GM23338 (cell line): Measurements from ENCODE around the gene ROGDI. TPM values are rescaled to one million over a fixed set of nuclear protein-coding genes. Genes with fewer than 3 reads are reported as not detected.

Experiments
- ATAC-seq: fragments of 200-7000 bp; cut with Tn5 transposase; 3 replicates; pipeline ENCODE4 v1.9.1; 2020
- DNase-seq: peaks from one replicate; pipeline ENCODE4 v3.0.0-alpha.2; 2015; ENCODE audit warnings: low spot score
- H2AFZ ChIP-seq: fragments of 200-600 bp; sonication (generic); 2 replicates; pipeline ENCODE4 v1.8.0; 2016; ENCODE audit warnings: antibody characterized with exemption, mild to moderate bottlenecking, moderate library complexity
- H3F3A ChIP-seq: fragments of 200-600 bp; sonication (generic); replicated peaks from 2 replicates; pipeline ENCODE4 v1.8.0; 2017; ENCODE audit warnings: antibody characterized with exemption, mixed run types, low read depth
- H3K27ac ChIP-seq: fragments of 200-600 bp; sonication (generic); 2 replicates; pipeline ENCODE4 v1.6.1; 2016; ENCODE audit warnings: low read depth
- H3K27me3 ChIP-seq: fragments of 200-600 bp; sonication (generic); 2 replicates; pipeline ENCODE4 v1.8.0; 2016; ENCODE audit warnings: mild to moderate bottlenecking, mixed run types, moderate library complexity; ENCODE audit not compliant: insufficient read depth
- H3K36me3 ChIP-seq: fragments of 200-600 bp; sonication (generic); 2 replicates; pipeline ENCODE4 v1.8.0; 2016; ENCODE audit warnings: mild to moderate bottlenecking; ENCODE audit not compliant: insufficient read depth
- H3K4me1 ChIP-seq: fragments of 200-600 bp; sonication (generic); 2 replicates; pipeline ENCODE4 v1.8.0; 2016; ENCODE audit warnings: mild to moderate bottlenecking, moderate library complexity; ENCODE audit not compliant: insufficient read depth
- H3K4me2 ChIP-seq: fragments of 200-600 bp; sonication (generic); 2 replicates; pipeline ENCODE4 v1.7.1; 2017; ENCODE audit warnings: mixed run types
- H3K4me3 ChIP-seq: fragments of 200-600 bp; sonication (generic); 2 replicates; pipeline ENCODE4 v1.6.1; 2016; ENCODE audit warnings: mixed run types
- H3K79me2 ChIP-seq: fragments of 200-600 bp; sonication (generic); replicated peaks from 2 replicates; pipeline ENCODE4 v1.8.0; 2017; ENCODE audit warnings: mild to moderate bottlenecking; ENCODE audit not compliant: insufficient read depth
- H3K9me2 ChIP-seq: fragments of 200-600 bp; sonication (generic); 2 replicates; pipeline ENCODE4 v1.8.0; 2017; ENCODE audit not compliant: insufficient read depth
- H4K20me1 ChIP-seq: fragments of 200-600 bp; sonication (generic); replicated peaks from 2 replicates; pipeline ENCODE4 v1.8.0; 2017; ENCODE audit warnings: mild to moderate bottlenecking; ENCODE audit not compliant: insufficient read depth
- H3K27ac Mint-ChIP-seq: 2 replicates; pipeline ENCODE4 v1.8.0; 2020; ENCODE audit warnings: inconsistent platforms, mild to moderate bottlenecking, moderate library complexity, mixed read lengths
- H3K27me3 Mint-ChIP-seq: 3 replicates; pipeline ENCODE4 v1.8.0; 2022; ENCODE audit warnings: low read depth, mild to moderate bottlenecking, moderate library complexity, mixed read lengths, inconsistent platforms; ENCODE audit not compliant: insufficient read depth, poor library complexity
- H3K36me3 Mint-ChIP-seq: 3 replicates; pipeline ENCODE4 v1.8.0; 2021; ENCODE audit warnings: low read depth, mild to moderate bottlenecking, inconsistent platforms, moderate library complexity, mixed read lengths
- H3K4me1 Mint-ChIP-seq: 3 replicates; pipeline ENCODE4 v1.8.0; 2020; ENCODE audit warnings: mild to moderate bottlenecking, inconsistent platforms, mixed read lengths
- H3K4me3 Mint-ChIP-seq: 3 replicates; pipeline ENCODE4 v1.8.0; 2021; ENCODE audit warnings: moderate library complexity, mild to moderate bottlenecking, inconsistent platforms, mixed read lengths
- H3K9me3 Mint-ChIP-seq: 3 replicates; pipeline ENCODE4 v1.8.0; 2020; ENCODE audit warnings: moderate library complexity, mild to moderate bottlenecking, inconsistent platforms, mixed read lengths
- CREB1 ChIP-seq: fragments of 250-450 bp; sonication (Bioruptor Pico); IDR thresholded peaks from 2 replicates; pipeline ENCODE4 v1.5.0; 2020; ENCODE audit warnings: low read depth, mild to moderate bottlenecking, moderate library complexity
- CTCF ChIP-seq, 2 experiments: fragments of 200-600 bp in 1 of 2; sonication (generic) in 1 of 2; conservative IDR thresholded peaks; 2 replicates each; pipeline versions ENCODE4 v1.5.1 to v1.6.1; 2016 to 2017; ENCODE audit warnings: antibody characterized with exemption in 2 of 2, low read depth in 2 of 2, mild to moderate bottlenecking in 2 of 2, moderate library complexity in 1 of 2
- ETS1 ChIP-seq: IDR thresholded peaks from 2 replicates; pipeline ENCODE4 v1.6.1; 2016; ENCODE audit warnings: antibody characterized with exemption
- EZH2 ChIP-seq: fragments of 200-600 bp; sonication (generic); IDR thresholded peaks from one replicate; pipeline ENCODE4 v1.8.0; 2017; ENCODE audit warnings: antibody characterized with exemption, mild to moderate bottlenecking, low read depth; ENCODE audit not compliant: unreplicated experiment
- EZH2phosphoT487 ChIP-seq: fragments of 200-600 bp; sonication (generic); IDR thresholded peaks from one replicate; pipeline ENCODE4 v1.8.1; 2018; ENCODE audit warnings: antibody characterized with exemption; ENCODE audit not compliant: unreplicated experiment
- JUNB ChIP-seq: IDR thresholded peaks from one replicate; pipeline ENCODE4 v1.6.1; 2016; ENCODE audit warnings: antibody characterized with exemption; ENCODE audit not compliant: unreplicated experiment
- NANOG ChIP-seq: IDR thresholded peaks from 2 replicates; pipeline ENCODE4 v1.6.1; 2016; ENCODE audit warnings: antibody characterized with exemption, borderline replicate concordance
- POLR2AphosphoS5 ChIP-seq: IDR thresholded peaks from 2 replicates; pipeline ENCODE4 v1.6.1; 2016; ENCODE audit warnings: antibody characterized with exemption, low read depth
- REST ChIP-seq: IDR thresholded peaks from one replicate; pipeline ENCODE4 v1.6.1; 2018; ENCODE audit warnings: antibody characterized with exemption; ENCODE audit not compliant: unreplicated experiment
- STAT1 ChIP-seq: IDR thresholded peaks from one replicate; pipeline ENCODE4 v1.6.1; 2016; ENCODE audit warnings: antibody characterized with exemption; ENCODE audit not compliant: unreplicated experiment
- ZNF114 ChIP-seq: fragments of 250-450 bp; sonication (Bioruptor Pico); IDR thresholded peaks from 2 replicates; pipeline ENCODE4 v1.5.0; 2020; ENCODE audit warnings: mild to moderate bottlenecking, moderate library complexity
- ZNF331 ChIP-seq: fragments of 250-450 bp; sonication (Bioruptor Pico); IDR thresholded peaks from 2 replicates; pipeline ENCODE4 v1.5.0; 2020; ENCODE audit warnings: low read depth, mild to moderate bottlenecking, moderate library complexity
- ZNF462 ChIP-seq: fragments of 250-450 bp; sonication (Bioruptor Pico); IDR thresholded peaks from 2 replicates; pipeline ENCODE4 v1.5.0; 2020; ENCODE audit warnings: mild to moderate bottlenecking, moderate library complexity
- polyA plus RNA-seq: library from polyadenylated mRNA; unstranded; fragments of >200 nt; fragmentation: Nextera tagmentation; extraction: Ambion mirVana; gene quantifications from 2 replicates; pipeline ENCODE4 v1.2.1, GENCODE V29; 2016
- total RNA-seq: library from RNA; depleted of rRNA; stranded (reverse); fragments of >200 nt; shearing (Covaris generic); gene quantifications from 2 replicates; pipeline ENCODE4 v1.2.3, GENCODE V29; 2014

Gene ROGDI
- total and polyA plus RNA-seq, 2 experiments from 2014 or later, result 30.3 to 38.8 TPM

- no peak for TF ChIP-seq ZNF462
- no peak for TF ChIP-seq ZNF114 (CRISPR knock-in tag)
Observed at GRCh38 chr16:4783951-4784336, 18.5 kb downstream of the ROGDI start (continued).

GRCh38 chr16:4783251-4783950 is 19.0 kb downstream of the ROGDI start:
- Histone ChIP-seq H4K20me1 (no peaks in the 10 kb centered on the region), H3K27me3 (no peaks in the 10 kb centered on the region), H3K4me3 (no peak overlapping the region), H3K4me2 (no peak overlapping the region), H2AFZ (no peak overlapping the region), H3K27ac (no peak overlapping the region), H3K79me2 (no peaks in the 10 kb centered on the region), H3K9me2 (no peaks in the 10 kb centered on the region), H3K36me3 (no peaks in the 10 kb centered on the region), H3K4me1 (peaks cover 6% of the 10 kb centered on the region; the same call in 1 of the 2 replicates), H3F3A (no peaks in the 10 kb centered on the region)
- ATAC-seq (no peak), DNase-seq (no peak)
- H3K9me3 Mint-ChIP-seq, result peaks cover 2% of the 10 kb centered on the region; the same call in 2 of the 3 replicates
- peaks cover 19% of the 10 kb centered on the region for H3K36me3 Mint-ChIP-seq
- no peak overlapping the region for H3K27ac Mint-ChIP-seq
- H3K27me3 Mint-ChIP-seq, result peaks cover 28% of the 10 kb centered on the region
- H3K4me1 Mint-ChIP-seq, result peaks cover 9% of the 10 kb centered on the region
- H3K4me3 Mint-ChIP-seq, result no peak overlapping the region; the same call in 2 of the 3 replicates
- TF ChIP-seq CTCF (conservative IDR thresholded peaks at IDR 0.05; ENCODE audit: low read depth in 2 of 2) (no peak), STAT1 (no peak), NANOG (no peak), POLR2AphosphoS5 (no peak), EZH2phosphoT487 (no peak), ZNF331 (CRISPR knock-in tag) (no peak), REST (no peak), ETS1 (no peak), JUNB (no peak), EZH2 (no peak), CREB1 (CRISPR knock-in tag) (no peak), ZNF114 (CRISPR knock-in tag) (no peak)
